ENCODE results near the gene SHC2. TPM values are rescaled to one million over a fixed set of nuclear protein-coding genes. Genes with fewer than 3 reads are reported as not detected.

SHC2 gene
- total RNA-seq, 2 donors from 2014 or later = 119 to 137 TPM

GRCh38 chr19:367963-368629 is 92.7 kb downstream of the SHC2 start:
- H3K36me3 ChIP-seq (replicated peaks in 1 of 2; ENCODE audit: insufficient read depth in 1 of 2, low read depth in 2 of 2) = no peaks in the 10 kb centered on the region

GRCh38 chr19:367561-367960 is 93.3 kb downstream of the SHC2 start:
- H3K9me3 ChIP-seq = no peaks in the 10 kb centered on the region
- no peak for TF ChIP-seq POLR2A (IDR thresholded peaks at IDR 0.05)
- TF ChIP-seq CTCF (IDR thresholded peaks at IDR 0.05) = no peak
- H3K36me3 ChIP-seq (replicated peaks in 1 of 2; ENCODE audit: insufficient read depth in 1 of 2, low read depth in 2 of 2) = no peaks in the 10 kb centered on the region
- DNase-seq (no peak), ATAC-seq (no peak)
- H3K27me3 ChIP-seq = no peaks in the 10 kb centered on the region
- intact Hi-C loops (cut with DNase I) = no loop called here
- H3K4me1 ChIP-seq = no peaks in the 10 kb centered on the region
- WGBS, 2 donors = 76 to 80% methylated on average over 13 to 14 of the region's 14 CpGs
- H3K4me3 ChIP-seq = no peak overlapping the region
- no peak overlapping the region for H3K27ac ChIP-seq

More at GRCh38 chr19:367963-368629, 92.7 kb downstream of the SHC2 start:
- no peaks in the 10 kb centered on the region for H3K9me3 ChIP-seq
- no peak for TF ChIP-seq CTCF (IDR thresholded peaks at IDR 0.05)
- TF ChIP-seq POLR2A (IDR thresholded peaks at IDR 0.05) = no peak
- H3K4me3 ChIP-seq = no peak overlapping the region
- no peaks in the 10 kb centered on the region for H3K4me1 ChIP-seq
- no peak overlapping the region for H3K27ac ChIP-seq
- H3K27me3 ChIP-seq = no peaks in the 10 kb centered on the region
- no peak for ATAC-seq
- WGBS, 2 donors = 61 to 69% methylated on average over 18 to 22 of the region's 22 CpGs
- intact Hi-C loops (cut with DNase I) = no loop called here
- DNase-seq = no peak

GRCh38 chr19:366951-367350 is 93.9 kb downstream of the SHC2 start:
- no peak for TF ChIP-seq POLR2A (IDR thresholded peaks at IDR 0.05)
- TF ChIP-seq CTCF (IDR thresholded peaks at IDR 0.05) = no peak
- Histone ChIP-seq H3K9me3 (no peaks in the 10 kb centered on the region), H3K27me3 (no peaks in the 10 kb centered on the region), H3K4me3 (no peak overlapping the region), H3K27ac (no peak overlapping the region), H3K4me1 (no peaks in the 10 kb centered on the region), H3K36me3 (replicated peaks in 1 of 2; ENCODE audit: insufficient read depth in 1 of 2, low read depth in 2 of 2) (no peaks in the 10 kb centered on the region)
- no peak for ATAC-seq
- intact Hi-C loops (cut with DNase I) = no loop called here
- 76 to 83% methylated on average over 8 of the region's 8 CpGs for WGBS, 2 donors
- DNase-seq = no peak

Small RNA genes within 50 kb of the gene (small RNA-seq; reads per million reads assigned to genes)
- gene RNA5SP462 = not detected

Other genes with a start within 250 kb of the SHC2 start
- gene PLPP2, start 169.6 kb downstream of the SHC2 start, total RNA-seq = 10 to 100 TPM; 66.4 to 75.8 TPM
- 1 to 10 TPM; 3.1 to 9.6 TPM for gene MIER2, start 116.2 kb downstream of the SHC2 start, total RNA-seq
- gene C2CD4C, start 51.9 kb downstream of the SHC2 start, total RNA-seq = 1 to 10 TPM in 1 of 2 donors, under 1 TPM in 1; 0.33 to 1.8 TPM
- gene MADCAM1, start 35.5 kb upstream of the SHC2 start, total RNA-seq = 1 to 10 TPM in 1 of 2 donors, not detected in 1; 3.6 TPM
- 10 to 100 TPM; 34.5 to 62.0 TPM for gene TPGS1, start 46.5 kb upstream of the SHC2 start, total RNA-seq
- 100 to 1,000 TPM in 1 of 2 donors, 10 to 100 TPM in 1; 77.0 to 101 TPM for gene CDC34, start 70.7 kb upstream of the SHC2 start, total RNA-seq
- gene GZMM, start 83.0 kb upstream of the SHC2 start, total RNA-seq = 1 to 10 TPM in 1 of 2 donors, not detected in 1; 5.3 TPM
- gene BSG, start 111.6 kb upstream of the SHC2 start, total RNA-seq = 100 to 1,000 TPM; 176 to 264 TPM
- under 1 TPM in 1 of 2 donors, not detected in 1; 0.26 TPM for gene HCN2, start 128.8 kb upstream of the SHC2 start, total RNA-seq
- gene POLRMT, start 172.5 kb upstream of the SHC2 start, total RNA-seq = 10 to 100 TPM; 25.4 to 46.1 TPM
- gene FGF22, start 178.8 kb upstream of the SHC2 start, total RNA-seq = not detected
- 10 to 100 TPM; 23.3 to 45.8 TPM for gene RNF126, start 202.2 kb upstream of the SHC2 start, total RNA-seq
- 100 to 1,000 TPM in 1 of 2 donors, 10 to 100 TPM in 1; 72.4 to 236 TPM for gene FSTL3, start 215.4 kb upstream of the SHC2 start, total RNA-seq
- not detected for gene PRSS57, start 234.4 kb upstream of the SHC2 start, total RNA-seq
- gene PALM, start 247.9 kb upstream of the SHC2 start, total RNA-seq = 10 to 100 TPM; 14.8 to 32.6 TPM

All from body of pancreas (tissue), 4 donors.